Esophagus squamous epithelium (tissue), 5 donors: ENCODE measurements around the gene TMCO4. TPM values are rescaled to one million over a fixed set of nuclear protein-coding genes. Genes with fewer than 3 reads are reported as not detected.
"Not testable (repeated sequence)": the region's sequence is repeated elsewhere in the genome, so short reads cannot be mapped to it uniquely, and the experiment has no call there.

Experiments used
- DNase-seq: peaks from one replicate; lab custom pipeline; 2025; lab: John Stamatoyannopoulos, UW
- H3K27ac ChIP-seq, 4 donors: fragments of 200-600 bp; sonication (generic); one replicate each; pipeline ENCODE4 v1.5.1; 2016 to 2019; ENCODE audit warnings: mild to moderate bottlenecking in 1 of 4
- H3K27me3 ChIP-seq, 4 donors: fragments of 200-600 bp; sonication (generic); 1 replicate in 3 of 4; 2 replicates in 1 of 4; pipeline versions ENCODE4 v1.5.1 to v1.6.0; 2017 to 2021; ENCODE audit warnings: antibody characterized with exemption in 1 of 4
- H3K36me3 ChIP-seq, 3 donors: fragments of 200-600 bp; sonication (generic); one replicate each; pipeline ENCODE4 v1.5.1; 2016 to 2019
- H3K4me1 ChIP-seq, 3 donors: fragments of 200-600 bp; sonication (generic); one replicate each; pipeline ENCODE4 v1.5.1; 2017 to 2019
- H3K4me3 ChIP-seq, 4 donors: fragments of 200-600 bp; sonication (generic); 1 replicate in 3 of 4; 2 replicates in 1 of 4; pipeline ENCODE4 v1.5.1; 2016 to 2019; ENCODE audit warnings: mild to moderate bottlenecking in 2 of 4, moderate library complexity in 1 of 4
- H3K9me3 ChIP-seq, 3 donors: fragments of 200-600 bp; sonication (generic); one replicate each; pipeline ENCODE4 v1.5.1; 2016 to 2019
- POLR2A ChIP-seq, 4 donors: fragments of 450-650 bp; IDR thresholded peaks; one replicate each; pipeline ENCODE4 v1.6.1; 2017; ENCODE audit warnings: antibody characterized with exemption in 4 of 4, mild to moderate bottlenecking in 4 of 4, moderate library complexity in 3 of 4
- WGBS, 2 donors: methylation state at CpG; one replicate each; pipeline ENCODE4 v1.1.5; 2018; 5-methylcytosine and 5-hydroxymethylcytosine counted together
- intact Hi-C: fragments of 100-400 bp; cut with DNase I; formaldehyde crosslinking; loops from one replicate; pipeline ENCODE4 v1.15.0; 2022
- total RNA-seq, 4 donors: library from RNA; depleted of rRNA; stranded (reverse); fragments of >200 nt; gene quantifications; one replicate each; pipeline ENCODE4 v1.1.0, GENCODE V29; 2016
- TF ChIP-seq, protein P1 (sequence below), 6 experiments: fragments of 450-650 bp in 4 of 6; fragments of 200-600 bp in 2 of 6; sonication (generic) in 2 of 6; IDR thresholded peaks; one replicate each; pipeline ENCODE4 v1.5.1; 2016 to 2019; ENCODE audit warnings: antibody characterized with exemption in 6 of 6, mild to moderate bottlenecking in 4 of 6, moderate library complexity in 4 of 6
- donor health status: DM: yes; HTN: yes; CAD: no.

The TMCO4 gene
- total RNA-seq, 4 donors from 2014 or later: 13.0 to 28.8 (median 21.2) TPM

DNA sequence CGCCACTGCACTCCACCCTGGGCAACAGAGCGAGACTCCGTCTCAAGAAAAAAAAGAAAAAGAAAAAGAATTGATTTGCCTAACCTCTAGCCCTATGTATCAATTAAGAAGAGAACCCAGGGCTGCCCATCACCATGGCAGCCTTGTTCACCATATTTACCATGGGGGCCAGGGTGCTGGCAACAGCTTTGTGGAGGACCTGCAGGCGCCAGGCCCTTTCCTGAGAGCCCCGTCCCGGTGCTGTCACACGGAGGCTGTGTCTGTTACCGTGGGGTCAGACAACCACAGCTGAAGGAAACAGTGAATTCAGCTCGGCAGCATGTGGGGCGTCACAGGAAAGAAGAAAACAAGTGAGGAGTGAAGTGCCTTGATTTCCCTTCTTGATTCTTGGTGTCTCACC, 162.1 kb downstream of the TMCO4 start:
- intact Hi-C loops: no loop called here
- H3K36me3 ChIP-seq: no peaks in the 10 kb centered on the region
- H3K27ac ChIP-seq: no peak overlapping the region
- no peaks in the 10 kb centered on the region for H3K27me3 ChIP-seq
- no peak overlapping the region for H3K4me3 ChIP-seq
- TF ChIP-seq POLR2A (IDR thresholded peaks at IDR 0.05): no peak
- TF ChIP-seq, protein P1, sequence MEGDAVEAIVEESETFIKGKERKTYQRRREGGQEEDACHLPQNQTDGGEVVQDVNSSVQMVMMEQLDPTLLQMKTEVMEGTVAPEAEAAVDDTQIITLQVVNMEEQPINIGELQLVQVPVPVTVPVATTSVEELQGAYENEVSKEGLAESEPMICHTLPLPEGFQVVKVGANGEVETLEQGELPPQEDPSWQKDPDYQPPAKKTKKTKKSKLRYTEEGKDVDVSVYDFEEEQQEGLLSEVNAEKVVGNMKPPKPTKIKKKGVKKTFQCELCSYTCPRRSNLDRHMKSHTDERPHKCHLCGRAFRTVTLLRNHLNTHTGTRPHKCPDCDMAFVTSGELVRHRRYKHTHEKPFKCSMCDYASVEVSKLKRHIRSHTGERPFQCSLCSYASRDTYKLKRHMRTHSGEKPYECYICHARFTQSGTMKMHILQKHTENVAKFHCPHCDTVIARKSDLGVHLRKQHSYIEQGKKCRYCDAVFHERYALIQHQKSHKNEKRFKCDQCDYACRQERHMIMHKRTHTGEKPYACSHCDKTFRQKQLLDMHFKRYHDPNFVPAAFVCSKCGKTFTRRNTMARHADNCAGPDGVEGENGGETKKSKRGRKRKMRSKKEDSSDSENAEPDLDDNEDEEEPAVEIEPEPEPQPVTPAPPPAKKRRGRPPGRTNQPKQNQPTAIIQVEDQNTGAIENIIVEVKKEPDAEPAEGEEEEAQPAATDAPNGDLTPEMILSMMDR (IDR thresholded peaks at IDR 0.05): no peak
- H3K4me1 ChIP-seq: peaks cover 14 to 43% (median 27%) of the 10 kb centered on the region in 3 donors
- no peaks in the 10 kb centered on the region for H3K9me3 ChIP-seq
- WGBS, 2 donors: 90 to 97% methylated on average over 10 of the region's 10 CpGs
- DNase-seq: no peak

DNA sequence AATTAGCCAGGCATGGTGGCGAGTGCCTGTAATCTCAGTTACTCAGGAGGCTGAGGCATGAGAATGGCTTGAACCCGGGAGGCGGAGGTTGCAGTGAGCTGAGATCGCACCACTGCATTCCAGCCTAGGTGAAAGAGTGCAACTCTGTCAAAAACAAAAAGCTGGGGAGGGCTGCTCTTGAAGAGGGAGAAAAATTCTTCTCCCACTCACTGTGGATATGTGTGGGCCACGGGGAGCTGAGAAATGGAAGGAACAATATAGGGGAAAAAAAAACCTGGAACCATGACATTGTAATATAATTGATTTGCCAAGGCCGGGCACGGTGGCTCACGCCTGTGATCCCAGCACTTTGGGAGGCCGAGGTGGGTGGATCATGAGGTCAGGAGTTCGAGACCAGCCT, 163.0 kb downstream of the TMCO4 start:
- H3K27ac ChIP-seq, H3K36me3 ChIP-seq, H3K4me3 ChIP-seq, DNase-seq, intact Hi-C loops, H3K9me3 ChIP-seq, H3K27me3 ChIP-seq: not testable (repeated sequence)
- H3K4me1 ChIP-seq: peaks cover 14 to 35% (median 26%) of the 10 kb centered on the region in 3 donors
- 90 to 93% methylated on average over 10 of the region's 10 CpGs for WGBS, 2 donors

DNA sequence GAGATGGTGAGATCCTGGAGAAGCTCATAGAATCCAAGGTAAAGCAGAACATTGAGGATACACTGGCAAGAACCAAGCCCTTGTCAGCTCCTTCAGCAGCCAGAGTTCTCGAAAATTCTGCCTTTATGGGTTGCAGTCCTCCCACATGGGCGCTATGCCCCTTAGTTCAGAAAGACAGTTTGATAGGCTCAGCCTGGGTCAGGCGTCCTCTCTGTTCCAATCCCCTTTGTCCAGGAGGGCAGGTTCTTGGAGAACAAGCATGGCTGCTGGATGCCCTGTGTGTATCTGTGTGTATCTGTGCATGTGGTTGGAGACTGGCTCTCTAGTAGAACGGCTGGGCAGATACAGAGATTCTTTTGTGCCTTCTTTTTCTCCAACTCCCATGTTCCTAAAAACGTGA, 163.7 kb downstream of the TMCO4 start:
- Histone ChIP-seq H3K4me3 (no peak overlapping the region), H3K9me3 (no peaks in the 10 kb centered on the region), H3K36me3 (no peaks in the 10 kb centered on the region), H3K27ac (no peak overlapping the region), H3K27me3 (no peaks in the 10 kb centered on the region), H3K4me1 (peaks cover 14 to 28% (median 23%) of the 10 kb centered on the region in 3 donors)
- TF ChIP-seq, protein P1 (IDR thresholded peaks at IDR 0.05): no peak
- TF ChIP-seq POLR2A (IDR thresholded peaks at IDR 0.05): no peak
- DNase-seq: no peak
- 73 to 76% methylated on average over 5 of the region's 5 CpGs for WGBS, 2 donors
- intact Hi-C loops: no loop called here

DNA sequence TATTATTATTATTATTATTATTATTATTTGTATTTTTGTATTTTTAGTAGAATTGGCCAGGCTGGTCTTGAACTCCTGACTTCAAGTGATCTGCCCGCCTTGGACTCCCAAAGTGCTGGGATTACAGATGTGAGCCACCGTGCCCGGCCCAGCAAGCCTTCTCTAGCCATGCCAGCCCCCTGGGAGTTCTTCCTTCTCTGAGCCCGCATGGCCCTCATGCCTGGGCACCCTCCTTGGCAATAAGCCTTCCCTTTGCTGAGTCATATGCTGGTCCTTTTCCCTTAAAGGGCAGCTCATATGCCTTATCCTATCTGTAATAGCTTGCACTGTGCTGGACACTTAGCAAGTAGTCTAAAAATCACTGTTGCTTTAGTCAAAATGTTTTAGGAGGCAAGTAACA, 164.1 kb downstream of the TMCO4 start:
- Histone ChIP-seq H3K27me3 (no peaks in the 10 kb centered on the region), H3K27ac (no peak overlapping the region), H3K36me3 (no peaks in the 10 kb centered on the region), H3K4me3 (no peak overlapping the region), H3K4me1 (peaks cover 10 to 24% (median 19%) of the 10 kb centered on the region in 3 donors), H3K9me3 (no peaks in the 10 kb centered on the region)
- DNase-seq: no peak
- TF ChIP-seq POLR2A (IDR thresholded peaks at IDR 0.05): no peak
- TF ChIP-seq, protein P1 (IDR thresholded peaks at IDR 0.05): no peak
- intact Hi-C loops: no loop called here
- WGBS, 2 donors: 47 to 73% methylated on average over 4 of the region's 4 CpGs

DNA sequence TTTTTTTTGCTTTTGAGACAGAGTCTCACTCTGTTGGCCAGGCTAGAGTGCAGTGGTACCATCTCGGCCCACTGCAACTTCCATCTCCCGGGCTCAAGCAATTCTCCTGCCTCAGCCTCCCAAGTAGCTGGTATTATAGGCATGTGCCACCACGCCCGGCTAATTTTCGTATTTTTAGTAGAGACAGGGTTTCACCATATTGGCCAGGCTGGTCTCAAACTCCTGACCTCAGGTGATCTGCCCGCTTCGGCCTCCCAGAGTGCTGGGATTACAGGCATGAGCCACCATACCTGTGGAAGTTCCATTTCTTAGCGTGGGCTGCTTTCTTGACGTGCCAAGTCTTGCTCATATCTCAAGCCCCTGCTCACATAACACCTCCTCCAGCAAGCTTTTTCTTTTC, 164.7 kb downstream of the TMCO4 start:
- WGBS, 2 donors: 76 to 92% methylated on average over 9 of the region's 9 CpGs
- intact Hi-C loops, H3K27me3 ChIP-seq, H3K36me3 ChIP-seq, H3K27ac ChIP-seq, H3K9me3 ChIP-seq, H3K4me3 ChIP-seq, DNase-seq: not testable (repeated sequence)
- peaks cover 4 to 18% (median 13%) of the 10 kb centered on the region in 3 donors for H3K4me1 ChIP-seq

DNA sequence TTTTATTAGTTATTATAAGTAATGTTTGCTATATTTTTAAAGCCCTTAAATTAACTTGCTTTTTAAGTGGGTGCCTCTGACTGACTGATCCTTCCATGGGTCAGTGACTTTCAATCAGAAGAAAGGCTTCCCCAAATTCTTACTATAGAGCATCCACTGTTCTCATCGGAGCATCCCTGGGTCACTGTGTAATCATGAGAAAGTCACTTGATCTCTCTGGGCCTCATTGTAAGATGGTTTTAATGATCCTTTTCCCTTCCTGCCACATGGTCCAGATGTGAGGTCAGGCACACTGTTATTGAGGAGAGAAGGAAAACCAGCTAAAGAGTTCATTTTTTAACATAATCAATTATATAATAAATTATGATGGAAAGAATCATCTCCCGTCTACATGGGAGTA, 166.6 kb downstream of the TMCO4 start:
- Histone ChIP-seq H3K36me3 (peaks cover 0 to 21% (median 0%) of the 10 kb centered on the region in 3 donors), H3K27me3 (no peaks in the 10 kb centered on the region), H3K9me3 (no peaks in the 10 kb centered on the region), H3K27ac (no peak overlapping the region), H3K4me1 (peaks cover 0 to 9% (median 8%) of the 10 kb centered on the region in 3 donors), H3K4me3 (no peak overlapping the region)
- 87 to 92% methylated on average over 2 of the region's 2 CpGs for WGBS, 2 donors
- no peak for TF ChIP-seq POLR2A (IDR thresholded peaks at IDR 0.05)
- TF ChIP-seq, protein P1 (IDR thresholded peaks at IDR 0.05): no peak
- no peak for DNase-seq
- intact Hi-C loops: no loop called here

Other genes starting within 250 kb of the TMCO4 start
- gene NBL1, start 155.6 kb downstream of the TMCO4 start, total RNA-seq: 100 to 1,000 TPM in 2 of 4 donors, 10 to 100 TPM in 2; 67.8 to 170 (median 95.1) TPM
- not detected for gene HTR6, start 135.0 kb downstream of the TMCO4 start, total RNA-seq
- not detected for gene RNF186, start 15.4 kb upstream of the TMCO4 start, total RNA-seq
- gene OTUD3, start 82.5 kb upstream of the TMCO4 start, total RNA-seq: 1 to 10 TPM; 1.9 to 5.0 (median 3.2) TPM
- gene PLA2G2E, start 123.7 kb upstream of the TMCO4 start, total RNA-seq: not detected
- gene PLA2G2A, start 179.7 kb upstream of the TMCO4 start, total RNA-seq: 100 to 1,000 TPM in 1 of 4 donors, 10 to 100 TPM in 3; 17.8 to 150 (median 29.7) TPM